Ishikawa (cell line): ENCODE data around the gene GABARAPL2.

ENCODE experiments used
- CEBPB ChIP-seq: IDR thresholded peaks from 2 replicates; pipeline ENCODE4 v1.6.1; 2012
- CREB1 ChIP-seq: IDR thresholded peaks from 2 replicates; pipeline ENCODE4 v1.6.1; 2012; ENCODE audit warnings: low read depth
- EGR1 ChIP-seq: IDR thresholded peaks from 2 replicates; pipeline ENCODE4 v1.6.1; 2012
- EP300 ChIP-seq: IDR thresholded peaks from 2 replicates; pipeline ENCODE4 v1.6.1; 2012; ENCODE audit warnings: borderline replicate concordance
- FOXM1 ChIP-seq: IDR thresholded peaks from 2 replicates; pipeline ENCODE4 v1.6.1; 2012; ENCODE audit warnings: low read depth, borderline replicate concordance
- MAX ChIP-seq: IDR thresholded peaks from 2 replicates; pipeline ENCODE4 v1.6.1; 2012
- NFIC ChIP-seq: IDR thresholded peaks from 2 replicates; pipeline ENCODE4 v1.6.1; 2012
- RAD21 ChIP-seq: IDR thresholded peaks from 2 replicates; pipeline ENCODE4 v1.6.1; 2012; ENCODE audit warnings: low read depth
- REST ChIP-seq: IDR thresholded peaks from 2 replicates; pipeline ENCODE4 v1.6.1; 2012; ENCODE audit warnings: low read depth, mild to moderate bottlenecking
- TAF1 ChIP-seq: IDR thresholded peaks from 2 replicates; pipeline ENCODE4 v1.6.1; 2012; ENCODE audit warnings: low read depth, mild to moderate bottlenecking
- TCF12 ChIP-seq: IDR thresholded peaks from 2 replicates; pipeline ENCODE4 v1.6.1; 2012; ENCODE audit warnings: low read depth
- TEAD4 ChIP-seq: IDR thresholded peaks from 2 replicates; pipeline ENCODE4 v1.6.1; 2012
- USF1 ChIP-seq: IDR thresholded peaks from 2 replicates; pipeline ENCODE4 v1.6.1; 2012
- YY1 ChIP-seq: IDR thresholded peaks from 2 replicates; pipeline ENCODE4 v1.6.1; 2012; ENCODE audit warnings: low read depth
- ZBTB7A ChIP-seq: IDR thresholded peaks from 2 replicates; pipeline ENCODE4 v1.6.1; 2012; ENCODE audit warnings: low read depth

The GABARAPL2 gene

GRCh38 chr16:75578212-75578611, 12.0 kb downstream of the GABARAPL2 start:
- no peak for TF ChIP-seq TCF12
- no peak for TF ChIP-seq REST

- TF ChIP-seq NFIC = no peak
- TF ChIP-seq TCF12 = no peak
- no peak for TF ChIP-seq RAD21
- no peak for TF ChIP-seq FOXM1
- TF ChIP-seq YY1 = no peak
- TF ChIP-seq CEBPB = no peak
- no peak for TF ChIP-seq TAF1
- TF ChIP-seq REST = no peak
- no peak for TF ChIP-seq USF1
- no peak for TF ChIP-seq EP300
- no peak for TF ChIP-seq CREB1
- TF ChIP-seq TEAD4 = no peak
- no peak for TF ChIP-seq EGR1
- TF ChIP-seq ZBTB7A = no peak
- no peak for TF ChIP-seq MAX
Observed at GRCh38 chr16:75578725-75579124, 12.5 kb downstream of the GABARAPL2 start.

- TF ChIP-seq ZBTB7A (no peak), NFIC (no peak), TAF1 (no peak), MAX (no peak), REST (no peak), CREB1 (no peak), YY1 (no peak), TCF12 (no peak), RAD21 (no peak), USF1 (no peak), TEAD4 (no peak), FOXM1 (no peak), CEBPB (no peak), EGR1 (no peak), EP300 (no peak)
Observed at GRCh38 chr16:75579281-75579834, 13.2 kb downstream of the GABARAPL2 start.

- TF ChIP-seq USF1 = no peak
- TF ChIP-seq EP300 = no peak
- no peak for TF ChIP-seq CREB1
- TF ChIP-seq YY1 = no peak
- TF ChIP-seq TEAD4 = no peak
- no peak for TF ChIP-seq FOXM1
- TF ChIP-seq ZBTB7A = no peak
- TF ChIP-seq REST = no peak
- TF ChIP-seq MAX = no peak
- no peak for TF ChIP-seq NFIC
- no peak for TF ChIP-seq TAF1
- TF ChIP-seq TCF12 = no peak
- no peak for TF ChIP-seq RAD21
- TF ChIP-seq CEBPB = no peak
- no peak for TF ChIP-seq EGR1
Observed at GRCh38 chr16:75584108-75584507, 17.9 kb downstream of the GABARAPL2 start.
